GM18861 (cell line): Measurements from ENCODE around the gene CLDN5.

Experiments
- ATAC-seq: cut with Tn5 transposase; IDR thresholded peaks from one replicate; pipeline ENCODE4 v1.9.1; 2021; ENCODE audit not compliant: unreplicated experiment

Gene CLDN5

GRCh38 chr22:19523240-19524169 is 705 bp downstream of the CLDN5 start:
- no peak for ATAC-seq

GRCh38 chr22:19522881-19523239 is 1.4 kb downstream of the CLDN5 start:
- no peak for ATAC-seq

- no peak for ATAC-seq
Measured at GRCh38 chr22:19522190-19522880, 1.9 kb downstream of the CLDN5 start.

GRCh38 chr22:19520566-19521305 is 3.5 kb downstream of the CLDN5 start:
- no peak for ATAC-seq

GRCh38 chr22:19520007-19520406 is 4.2 kb downstream of the CLDN5 start:
- no peak for ATAC-seq

- no peak for ATAC-seq
Measured at GRCh38 chr22:19519041-19519926, 4.9 kb downstream of the CLDN5 start.

- no peak for ATAC-seq
Measured at GRCh38 chr22:19518635-19519034, 5.6 kb downstream of the CLDN5 start.

GRCh38 chr22:19517919-19518611 is 6.1 kb downstream of the CLDN5 start:
- ATAC-seq = no peak

- no peak for ATAC-seq
Measured at GRCh38 chr22:19517171-19517500, 7.1 kb downstream of the CLDN5 start.

- no peak for ATAC-seq
Measured at GRCh38 chr22:19516378-19517170, 7.6 kb downstream of the CLDN5 start.

GRCh38 chr22:19515654-19516377 is 8.4 kb downstream of the CLDN5 start:
- no peak for ATAC-seq

- ATAC-seq = no peak
Measured at GRCh38 chr22:19514831-19515565, 9.2 kb downstream of the CLDN5 start.

GRCh38 chr22:19513823-19514222 is 10.4 kb downstream of the CLDN5 start:
- ATAC-seq = no peak

- ATAC-seq = no peak
Measured at GRCh38 chr22:19510919-19511341, 13.3 kb downstream of the CLDN5 start.

- ATAC-seq = no peak
Measured at GRCh38 chr22:19509923-19510322, 14.3 kb downstream of the CLDN5 start.

GRCh38 chr22:19509191-19509590 is 15.0 kb downstream of the CLDN5 start:
- ATAC-seq = no peak

GRCh38 chr22:19508024-19508776 is 16.0 kb downstream of the CLDN5 start:
- ATAC-seq = no peak
